ENCODE measurements around the gene MAST3.
"Not testable (repeated sequence)": the region's sequence is repeated elsewhere in the genome, so short reads cannot be mapped to it uniquely, and the experiment has no call there.

Gene MAST3

DNA sequence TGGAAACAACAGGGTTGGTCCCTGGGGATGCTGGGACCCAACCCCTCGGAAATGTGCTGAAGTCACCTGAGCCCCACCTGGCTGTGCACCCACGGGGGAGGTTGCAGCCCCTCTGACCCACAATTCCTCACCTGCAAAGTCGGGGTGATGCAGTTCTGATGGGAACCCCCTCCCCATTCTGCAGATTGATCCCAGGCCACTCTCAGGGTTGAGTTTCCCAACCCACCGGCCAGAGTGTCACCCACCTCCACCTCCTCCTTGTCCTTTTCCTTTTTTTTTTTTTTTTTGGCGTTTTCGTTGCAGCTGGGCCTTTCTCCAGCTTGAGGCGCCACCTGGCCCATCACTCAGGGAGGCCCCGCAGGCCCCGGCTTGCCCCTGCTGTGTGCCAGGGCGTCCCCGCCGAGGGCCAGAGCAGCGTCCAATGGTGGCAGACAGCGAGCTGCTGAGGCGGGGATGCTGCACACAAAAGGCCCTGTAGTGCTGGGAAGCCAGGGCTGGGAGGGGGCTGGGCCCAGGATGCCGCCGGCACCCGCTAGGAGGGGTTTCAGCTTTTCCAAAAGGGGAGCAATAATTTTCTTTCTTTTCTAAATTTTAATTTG, 60.0 kb downstream of the MAST3 start:
- DNase-seq (ENCODE audit: low read depth in 2 of 2): no peak

GRCh38 chr19:18158467-18158866, 60.9 kb downstream of the MAST3 start:
- DNase-seq (ENCODE audit: low read depth in 2 of 2): no peak

DNA sequence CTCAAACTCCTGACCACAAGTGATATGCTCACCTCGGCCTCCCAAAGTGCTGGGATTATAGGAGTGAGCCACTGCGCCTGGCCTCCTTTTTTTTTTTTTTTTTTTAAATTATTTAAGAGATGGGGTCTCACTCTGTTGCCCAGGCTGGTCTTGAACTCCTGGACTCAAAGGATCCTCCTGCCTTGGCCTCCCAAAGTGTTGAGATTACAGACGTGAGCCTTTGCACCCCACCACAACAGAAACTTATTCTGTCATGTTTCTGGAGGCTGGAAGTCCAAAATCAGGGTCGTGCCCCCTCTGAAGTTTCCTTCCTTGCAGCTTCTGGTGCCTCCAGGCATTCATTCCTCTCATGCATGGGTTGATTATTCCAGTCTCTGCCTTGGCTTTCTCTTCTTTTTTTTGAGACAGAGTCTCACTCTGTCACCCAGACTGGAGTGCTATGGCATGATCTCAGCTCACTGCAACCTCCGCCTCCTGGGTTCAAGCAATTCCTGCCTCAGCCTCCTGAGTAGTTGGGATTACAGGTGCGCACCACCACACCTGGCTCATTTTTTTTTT, 61.6 kb downstream of the MAST3 start:
- DNase-seq (ENCODE audit: low read depth in 2 of 2): not testable (repeated sequence)

- DNase-seq (ENCODE audit: low read depth in 2 of 2): no peak
Observed at GRCh38 chr19:18159810-18160209, 62.2 kb downstream of the MAST3 start.

DNA sequence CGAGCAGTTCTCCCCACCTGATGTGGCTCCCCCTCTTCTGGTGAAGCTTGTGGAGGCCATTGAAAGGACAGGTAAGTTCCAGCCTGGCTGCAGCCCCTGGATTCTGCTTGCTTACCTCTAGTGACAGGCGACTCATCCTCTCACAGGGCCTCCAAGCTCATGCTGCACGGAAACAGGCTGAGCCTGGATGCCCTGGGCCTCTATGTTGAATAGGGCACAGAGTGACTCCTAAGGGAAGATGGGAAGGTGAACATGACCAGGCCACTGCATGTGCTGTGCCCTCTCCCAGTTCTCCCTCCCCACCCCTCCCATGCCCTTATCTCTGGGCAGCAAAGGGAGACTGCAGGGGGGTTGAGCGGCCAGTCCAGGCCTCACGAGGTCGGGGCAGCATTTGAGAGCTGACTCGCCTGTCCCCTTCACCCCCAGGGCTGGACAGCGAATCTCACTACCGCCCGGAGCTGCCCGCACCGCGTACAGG, 63.0 kb downstream of the MAST3 start:
- DNase-seq (ENCODE audit: low read depth in 2 of 2): no peak

DNA sequence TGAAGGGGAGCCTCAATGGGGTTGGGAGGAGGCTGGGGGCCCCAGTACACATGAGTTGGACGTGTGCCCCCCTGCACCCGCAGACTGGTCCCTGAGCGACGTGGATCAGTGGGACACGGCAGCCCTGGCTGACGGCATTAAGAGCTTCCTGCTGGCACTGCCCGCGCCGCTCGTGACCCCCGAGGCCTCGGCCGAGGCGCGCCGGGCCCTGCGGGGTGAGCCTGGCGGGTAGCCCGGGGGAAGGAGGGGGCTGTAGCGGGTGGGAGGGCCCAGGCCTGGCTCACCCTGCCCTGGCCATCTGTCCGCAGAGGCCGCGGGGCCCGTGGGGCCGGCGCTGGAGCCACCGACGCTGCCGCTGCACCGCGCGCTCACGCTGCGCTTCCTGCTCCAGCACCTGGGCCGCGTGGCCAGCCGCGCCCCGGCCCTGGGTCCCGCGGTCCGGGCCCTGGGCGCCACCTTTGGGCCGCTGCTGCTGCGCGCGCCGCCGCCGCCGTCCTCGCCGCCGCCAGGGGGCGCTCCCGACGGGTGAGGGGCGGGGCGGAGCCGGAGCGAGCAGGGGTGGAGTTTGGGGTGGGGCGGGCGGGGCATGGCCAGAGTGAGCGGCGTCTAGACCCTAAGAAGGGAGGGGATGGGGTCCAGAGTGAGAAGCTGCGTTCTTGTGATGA, 63.5 kb downstream of the MAST3 start:
- DNase-seq (ENCODE audit: low read depth in 2 of 2): peak in 1 of 2 experiments; percentile 11

- no peak for DNase-seq (ENCODE audit: low read depth in 2 of 2)
Observed at GRCh38 chr19:18161636-18162002, 64.0 kb downstream of the MAST3 start.

DNA sequence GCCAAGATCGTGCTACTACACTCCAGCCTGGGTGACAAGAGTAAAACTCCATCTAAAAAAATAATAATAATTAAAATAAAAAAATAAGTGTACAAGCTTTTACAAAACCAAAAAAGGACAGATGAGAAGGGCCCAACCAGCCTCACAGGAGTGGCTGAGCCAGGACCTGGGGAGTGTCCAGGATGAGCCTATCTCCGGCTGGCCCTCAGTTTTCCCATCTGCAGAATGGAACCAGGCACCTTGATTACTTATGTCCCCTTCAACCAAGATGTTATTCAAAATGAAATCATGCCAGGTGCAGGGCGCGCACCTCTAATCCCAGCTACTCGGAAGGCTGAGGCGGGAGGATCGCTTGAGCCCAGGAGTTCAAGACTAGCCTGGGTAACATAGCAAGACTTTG, 66.5 kb downstream of the MAST3 start:
- DNase-seq (ENCODE audit: low read depth in 2 of 2): no peak

DNA sequence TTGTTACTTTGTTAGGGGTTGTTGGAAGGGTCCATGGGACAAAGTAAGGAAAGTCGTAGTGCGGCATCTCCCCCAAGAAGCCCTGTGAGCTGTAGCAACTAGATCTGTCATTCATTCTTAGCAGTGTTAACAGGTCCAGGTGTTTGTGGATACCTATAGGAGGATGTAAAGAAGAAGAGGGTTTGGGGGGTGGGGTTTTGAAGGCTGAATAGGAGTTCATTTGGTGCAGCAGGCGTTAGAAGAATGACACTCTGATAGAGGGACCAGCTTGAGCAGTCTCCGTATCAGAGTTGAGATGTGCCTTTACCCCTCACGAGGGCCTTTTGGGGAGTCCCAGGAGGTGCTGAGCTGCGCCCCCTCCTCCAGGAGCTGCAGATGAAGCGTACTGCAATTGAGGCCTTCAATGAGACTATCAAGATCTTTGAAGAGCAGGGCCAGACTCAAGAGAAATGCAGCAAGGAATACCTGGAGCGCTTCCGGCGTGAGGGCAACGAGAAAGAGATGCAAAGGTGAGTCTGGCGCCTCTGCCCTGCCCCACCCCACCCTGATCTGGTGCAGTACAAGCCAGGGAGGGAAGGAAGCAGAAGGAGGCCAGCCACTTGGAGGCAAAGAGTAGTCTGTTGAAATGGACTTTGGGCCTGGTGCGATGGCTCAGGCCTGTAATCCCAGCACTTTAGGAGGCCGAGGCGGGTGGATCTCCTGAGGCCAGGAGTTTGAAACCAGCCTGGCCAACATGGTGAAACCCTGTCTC, 68.4 kb downstream of the MAST3 start:
- DNase-seq (ENCODE audit: low read depth in 2 of 2): no peak

DNA sequence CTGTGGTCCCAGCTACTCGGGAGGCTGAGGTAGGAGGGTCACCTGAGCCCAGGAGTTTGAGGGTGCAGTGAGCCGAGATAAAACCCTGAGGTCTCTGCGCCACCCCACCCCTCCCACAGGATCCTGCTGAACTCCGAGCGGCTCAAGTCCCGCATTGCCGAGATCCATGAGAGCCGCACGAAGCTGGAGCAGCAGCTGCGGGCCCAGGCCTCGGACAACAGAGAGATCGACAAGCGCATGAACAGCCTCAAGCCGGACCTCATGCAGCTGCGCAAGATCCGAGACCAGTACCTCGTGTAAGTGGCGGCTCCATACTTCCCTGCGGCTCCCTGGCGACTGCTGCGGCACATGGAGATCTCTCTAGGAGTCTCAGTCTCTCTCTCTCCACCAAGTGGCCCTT, 69.4 kb downstream of the MAST3 start:
- no peak for DNase-seq (ENCODE audit: low read depth in 2 of 2)

- no peak for DNase-seq (ENCODE audit: low read depth in 2 of 2)
Observed at GRCh38 chr19:18167975-18168645, 70.5 kb downstream of the MAST3 start.

DNA sequence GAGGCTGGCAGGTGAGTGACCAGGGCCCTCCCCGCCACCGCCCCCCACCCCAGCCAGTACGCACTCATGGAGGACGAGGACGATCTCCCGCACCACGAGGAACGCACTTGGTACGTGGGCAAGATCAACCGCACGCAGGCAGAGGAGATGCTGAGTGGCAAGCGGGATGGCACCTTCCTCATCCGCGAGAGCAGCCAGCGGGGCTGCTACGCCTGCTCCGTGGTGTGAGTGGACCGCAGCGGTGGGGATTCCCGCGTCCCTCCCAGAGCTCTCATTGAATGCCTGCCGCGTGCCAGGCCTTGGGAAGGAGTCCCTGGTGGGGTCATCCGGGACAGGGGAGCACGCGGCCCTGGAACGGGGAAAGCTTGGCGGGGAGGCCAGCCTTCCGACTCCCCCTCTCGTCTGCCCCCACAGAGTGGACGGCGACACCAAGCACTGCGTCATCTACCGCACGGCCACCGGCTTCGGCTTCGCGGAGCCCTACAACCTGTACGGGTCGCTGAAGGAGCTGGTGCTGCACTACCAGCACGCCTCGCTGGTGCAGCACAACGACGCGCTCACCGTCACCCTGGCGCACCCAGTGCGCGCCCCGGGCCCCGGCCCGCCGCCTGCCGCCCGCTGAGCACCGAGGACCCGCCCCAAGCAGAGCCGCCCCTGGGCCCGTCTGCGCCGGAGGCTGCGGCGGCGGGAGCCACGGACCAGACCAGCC, 71.2 kb downstream of the MAST3 start:
- DNase-seq (ENCODE audit: low read depth in 2 of 2): no peak

DNA sequence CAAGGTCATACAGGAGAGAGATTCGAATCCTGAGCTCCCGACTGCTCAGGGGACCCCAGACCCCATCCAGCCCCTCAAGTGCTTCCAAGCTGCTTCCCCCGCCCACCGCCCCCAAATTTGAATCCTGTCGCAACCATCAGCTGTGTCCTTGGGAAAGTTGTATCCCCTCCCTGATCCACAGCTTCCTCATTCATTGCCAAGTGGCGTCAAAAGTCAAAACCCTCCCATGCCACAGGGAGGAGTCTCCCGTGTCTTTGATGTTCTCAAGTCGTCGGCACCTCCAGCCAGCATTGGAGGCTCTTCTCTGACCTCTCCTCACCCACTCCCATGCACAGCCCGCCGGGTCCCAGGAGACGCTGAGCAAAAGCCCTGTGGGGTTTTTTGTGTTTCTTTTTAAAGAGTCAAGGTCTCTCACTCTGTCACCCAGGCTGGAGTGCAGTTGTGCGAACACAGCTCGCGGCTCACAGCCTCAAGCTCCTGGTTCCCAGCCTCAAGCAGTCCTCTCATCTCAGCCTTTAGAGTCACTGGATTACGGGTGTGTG, 73.2 kb downstream of the MAST3 start:
- DNase-seq (ENCODE audit: low read depth in 2 of 2): no peak

DNA sequence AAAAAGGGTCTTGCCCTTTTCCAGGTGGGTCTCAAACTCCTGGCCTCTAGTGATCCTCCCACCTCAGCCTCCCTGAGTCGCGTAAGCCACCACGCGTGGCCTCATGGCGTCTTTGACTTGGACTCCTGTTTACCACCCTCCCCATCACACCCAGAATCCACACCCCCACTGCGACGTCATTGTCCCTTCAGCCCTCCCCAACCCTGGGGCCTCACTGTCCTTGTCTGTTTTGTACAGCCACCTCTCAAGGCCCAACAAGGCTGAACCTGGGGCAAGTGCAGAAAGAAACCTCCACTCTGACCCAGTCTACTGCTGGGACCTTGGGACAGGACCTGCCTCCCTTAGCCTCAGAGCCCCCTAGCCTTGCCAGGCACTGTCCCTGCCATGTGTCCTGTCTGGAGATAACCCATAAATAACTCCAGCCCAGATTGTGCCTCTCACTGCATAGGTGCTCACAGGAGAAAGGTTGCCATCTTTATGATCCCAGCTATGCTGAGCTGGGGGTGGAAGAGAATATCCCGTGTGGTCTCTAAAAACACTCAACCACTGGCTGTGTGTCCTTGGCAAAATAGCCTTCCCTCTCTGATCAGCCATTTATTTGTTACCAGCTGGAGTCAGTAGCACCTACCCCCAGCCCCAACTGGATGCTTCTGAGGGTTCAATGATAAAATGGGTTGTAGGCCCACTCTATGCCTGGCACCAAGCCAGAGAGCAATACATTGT, 74.2 kb downstream of the MAST3 start:
- DNase-seq (ENCODE audit: low read depth in 2 of 2): no peak

- no peak for DNase-seq (ENCODE audit: low read depth in 2 of 2)
Observed at GRCh38 chr19:18172331-18173053, 74.9 kb downstream of the MAST3 start.

DNA sequence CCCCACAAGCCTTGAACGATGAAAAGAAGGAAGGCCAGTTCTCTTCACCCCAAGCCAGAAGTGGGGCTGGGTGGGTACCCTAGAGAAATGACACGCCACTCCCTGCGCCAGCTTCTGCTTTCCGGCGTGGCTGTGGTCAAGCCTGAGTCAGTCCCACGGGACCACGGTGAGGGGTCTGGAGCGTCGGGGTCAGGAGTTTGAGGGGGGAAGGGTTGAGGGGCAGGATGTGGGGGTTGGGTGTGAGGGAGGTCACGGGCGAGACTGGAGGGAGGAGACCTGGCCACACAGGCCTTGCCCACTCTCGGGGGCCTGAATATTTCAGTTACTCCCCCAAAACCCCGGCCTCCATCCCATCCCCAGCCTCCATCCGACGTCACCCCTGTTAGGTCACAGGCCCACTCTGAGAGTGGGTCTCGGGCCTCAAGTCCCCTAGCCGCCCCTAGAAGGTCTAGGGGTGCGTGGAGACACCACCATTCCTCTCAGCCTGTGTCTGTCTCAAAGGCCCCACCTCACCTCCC, 75.5 kb downstream of the MAST3 start:
- no peak for DNase-seq (ENCODE audit: low read depth in 2 of 2)

DNA sequence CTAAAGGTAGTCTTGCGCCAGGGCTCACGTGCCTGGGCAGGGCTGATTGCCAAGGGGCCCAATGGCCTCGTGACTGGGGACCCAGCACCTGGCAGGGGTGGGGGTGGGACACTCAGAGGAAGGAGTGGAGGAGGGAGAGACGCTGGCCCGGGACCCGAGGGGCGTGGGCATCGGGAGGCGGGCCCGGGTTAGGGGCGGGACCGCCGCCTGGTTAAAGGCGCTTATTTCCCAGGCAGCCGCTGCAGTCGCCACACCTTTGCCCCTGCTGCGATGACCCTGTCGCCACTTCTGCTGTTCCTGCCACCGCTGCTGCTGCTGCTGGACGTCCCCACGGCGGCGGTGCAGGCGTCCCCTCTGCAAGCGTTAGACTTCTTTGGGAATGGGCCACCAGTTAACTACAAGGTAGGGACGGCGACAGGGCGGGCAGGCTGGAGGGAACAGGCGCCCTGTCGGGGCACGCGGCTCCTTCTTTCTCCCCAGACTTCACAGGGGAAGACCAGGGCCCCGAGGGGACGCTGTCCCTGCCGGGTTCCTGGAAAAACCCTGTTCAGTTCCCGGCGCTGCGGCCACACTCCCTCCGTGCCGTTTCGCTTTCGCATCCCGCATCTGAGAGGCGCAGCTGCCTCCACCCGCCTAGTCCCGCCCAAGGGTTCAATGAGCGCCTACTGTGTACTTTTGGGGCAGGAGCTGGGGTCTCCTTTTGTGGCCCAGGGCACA, 76.2 kb downstream of the MAST3 start, which contains the start of gene IFI30:
TSS of gene IFI30 (plus strand) at position 242 of the 717 bp plus-strand sequence. CDS start at position 271, 29 bp downstream.
- no peak for DNase-seq (ENCODE audit: low read depth in 2 of 2)

DNA sequence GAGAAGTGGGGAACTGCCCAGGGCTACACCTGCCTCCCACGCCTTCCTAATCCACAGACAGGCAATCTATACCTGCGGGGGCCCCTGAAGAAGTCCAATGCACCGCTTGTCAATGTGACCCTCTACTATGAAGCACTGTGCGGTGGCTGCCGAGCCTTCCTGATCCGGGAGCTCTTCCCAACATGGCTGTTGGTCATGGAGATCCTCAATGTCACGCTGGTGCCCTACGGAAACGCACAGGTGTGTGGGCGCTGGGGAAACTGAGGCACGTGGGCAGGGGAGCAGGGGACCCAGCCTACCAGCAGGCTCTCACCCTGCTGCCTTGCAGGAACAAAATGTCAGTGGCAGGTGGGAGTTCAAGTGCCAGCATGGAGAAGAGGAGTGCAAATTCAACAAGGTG, 77.4 kb downstream of the MAST3 start:
- DNase-seq (ENCODE audit: low read depth in 2 of 2): no peak
